Adipose tissue (tissue), 3 donors: ENCODE data around the gene SMARCA2. TPM values are rescaled to one million over a fixed set of nuclear protein-coding genes. Genes with fewer than 3 reads are reported as not detected.

Experiments
- H3K27ac ChIP-seq: one replicate; pipeline ENCODE4 v1.5.1; 2013; ENCODE audit warnings: low read depth, low read length
- WGBS, 3 donors: extraction: QIAGEN DNeasy Blood & Tissue Kit; methylation state at CpG; one replicate each; pipeline ENCODE4 v1.1.7; 2013; 5-methylcytosine and 5-hydroxymethylcytosine counted together
- polyA plus RNA-seq, 3 donors: library from polyadenylated mRNA; stranded (reverse); fragments of 200-250 nt; gene quantifications; one replicate each; pipeline ENCODE4 v1.2.3, GENCODE V29; 2013
- donor health status: healthy with polysubstance abuse.
- donor health status: Bipolar disorder and iron deficiency.
- donor health status: healthy.

Gene SMARCA2
- polyA plus RNA-seq, 3 donors: 27.0 to 150 (median 36.2) TPM

DNA sequence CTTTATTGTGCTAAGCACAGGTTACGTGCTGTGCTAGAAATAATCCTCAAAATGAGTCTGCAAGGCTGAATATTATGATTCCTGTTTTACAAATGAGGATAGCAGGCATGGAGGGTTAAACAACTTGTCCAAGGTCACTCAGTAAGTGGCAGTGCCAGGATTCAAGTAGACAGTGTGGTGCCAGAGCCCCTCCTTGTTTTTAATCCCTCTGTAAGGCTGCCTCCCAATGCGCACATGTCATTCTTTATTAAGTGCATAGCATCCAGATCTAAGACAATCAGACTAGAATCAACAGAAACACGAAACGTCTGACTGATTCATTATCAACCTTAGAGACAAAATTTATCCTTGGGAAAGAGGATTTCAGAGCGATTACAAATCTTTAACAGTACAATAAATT lies 199.6 kb downstream of the SMARCA2 start:
- WGBS, 3 donors: 71 to 89% (median 88%) methylated on average over 5 of the region's 5 CpGs
- no peak overlapping the region for H3K27ac ChIP-seq

DNA sequence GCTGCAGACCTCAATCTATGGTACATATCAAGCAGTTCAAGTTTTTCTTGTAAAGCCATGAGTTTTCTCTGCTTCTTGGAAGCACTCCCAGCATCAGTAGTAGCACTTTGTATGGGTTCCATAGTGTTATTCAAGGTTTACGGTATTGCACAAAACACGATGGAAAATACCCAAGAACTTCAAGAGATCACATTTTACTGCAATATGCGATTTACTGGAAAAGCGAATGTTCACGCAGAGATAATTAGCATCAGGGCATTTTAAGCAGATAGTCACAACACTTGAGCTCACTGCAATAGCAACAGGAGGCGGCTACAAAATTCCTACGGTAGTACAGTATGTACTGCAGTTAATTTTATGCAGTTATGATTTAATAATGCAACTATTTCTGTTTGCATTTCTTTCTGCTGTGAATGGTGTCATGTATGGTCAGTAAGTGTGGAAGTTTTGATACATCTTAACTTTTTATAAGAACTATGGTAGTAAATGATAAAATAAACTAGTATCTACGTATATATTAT lies 200.8 kb downstream of the SMARCA2 start:
- H3K27ac ChIP-seq: no peak overlapping the region
- 94 to 97% (median 96%) methylated on average over 8 of the region's 8 CpGs for WGBS, 3 donors

DNA sequence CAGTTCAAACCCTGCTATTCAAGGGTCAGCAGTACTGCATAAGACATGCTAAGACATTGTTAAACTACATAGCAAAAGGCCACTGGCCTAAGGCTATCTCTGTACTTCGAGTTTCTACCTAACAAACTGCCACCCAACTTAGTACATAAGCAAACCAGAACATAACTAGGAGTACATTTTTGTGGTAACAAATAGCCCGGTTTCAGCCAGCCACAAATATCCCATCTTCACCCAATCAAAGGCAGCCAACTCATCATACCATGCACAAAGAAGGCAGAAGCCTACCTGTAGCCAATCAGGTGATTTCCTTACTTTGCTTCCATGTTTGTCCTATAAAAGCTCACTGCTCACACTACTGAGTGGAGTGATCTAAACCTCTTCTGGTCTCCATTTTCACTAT lies 201.4 kb downstream of the SMARCA2 start:
- 83 to 88% (median 86%) methylated on average over 2 of the region's 2 CpGs for WGBS, 3 donors
- H3K27ac ChIP-seq: no peak overlapping the region

DNA sequence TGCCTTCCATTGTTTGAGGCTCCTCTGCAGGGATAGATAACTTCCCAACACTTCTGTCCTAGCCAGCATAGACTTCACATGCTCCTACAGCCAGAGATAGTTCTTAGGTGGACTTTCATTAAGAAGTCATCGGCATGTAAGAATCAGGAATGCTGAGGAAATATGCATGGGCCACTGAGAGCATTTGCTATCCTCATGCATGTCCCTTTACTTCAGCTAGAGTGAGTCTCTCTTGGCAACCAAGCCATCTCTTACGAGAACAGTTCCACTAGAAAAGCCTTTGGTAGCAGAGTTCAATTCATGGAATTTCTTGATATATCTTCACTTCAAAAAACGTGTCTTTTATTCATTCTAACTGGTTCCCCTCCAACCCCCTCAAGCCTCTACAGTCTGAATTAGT lies 202.4 kb downstream of the SMARCA2 start:
- no peak overlapping the region for H3K27ac ChIP-seq
- 81 to 87% (median 86%) methylated on average over 3 of the region's 3 CpGs for WGBS, 3 donors

DNA sequence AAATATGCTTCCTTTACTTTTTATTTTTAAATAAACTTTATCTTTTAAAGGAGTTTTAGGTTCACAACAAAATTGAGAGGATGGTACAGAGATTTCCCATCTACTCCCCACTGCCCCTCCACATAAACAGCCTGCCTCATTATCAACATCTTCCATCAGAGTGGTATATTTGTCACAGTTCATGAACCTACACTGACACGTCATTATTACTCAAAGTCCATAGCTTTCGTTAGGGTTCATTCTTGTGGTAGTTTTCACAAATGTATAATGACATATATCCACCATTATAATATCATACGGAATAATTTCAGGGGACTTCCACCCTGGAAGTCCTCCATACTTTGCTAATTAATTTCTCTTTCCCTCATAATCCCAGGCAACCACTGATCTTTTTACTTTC lies 204.9 kb downstream of the SMARCA2 start:
- H3K27ac ChIP-seq: no peak overlapping the region
- WGBS, 3 donors: 57 to 95% (median 93%) methylated on average over 3 of the region's 3 CpGs

DNA sequence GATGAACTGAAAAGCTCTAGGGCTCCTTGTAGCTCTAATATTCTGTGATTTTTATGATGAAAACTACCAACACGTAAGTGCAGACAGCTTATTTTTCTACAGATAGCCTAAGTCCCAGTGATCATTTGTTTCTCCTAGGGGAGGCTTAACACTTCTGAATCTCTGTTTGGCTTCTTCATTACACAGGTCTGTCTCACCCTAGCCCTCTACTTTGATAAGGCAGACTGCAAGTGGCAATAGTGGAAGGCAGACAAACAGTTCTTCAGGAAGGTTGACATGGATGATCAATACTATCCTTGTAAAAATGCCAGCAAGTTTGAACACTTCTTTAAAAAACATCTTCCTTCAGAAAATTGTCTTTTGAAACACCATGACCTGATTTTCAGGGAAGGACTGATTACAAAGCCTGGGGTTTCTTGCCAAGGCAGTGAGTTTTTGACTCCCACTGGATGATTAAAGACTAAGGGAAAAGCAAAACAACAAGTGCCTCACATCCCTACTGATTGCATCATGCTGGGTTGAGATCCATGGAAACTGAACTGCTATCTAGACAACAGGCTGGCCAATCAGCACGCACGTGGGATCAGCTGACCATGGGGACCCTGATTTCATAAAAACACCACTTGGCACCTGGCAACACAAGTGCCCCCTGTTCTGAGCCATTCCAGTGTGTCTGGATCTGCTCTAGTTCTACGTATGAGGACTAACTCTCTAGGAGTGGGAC lies 212.2 kb downstream of the SMARCA2 start:
- H3K27ac ChIP-seq: no peak overlapping the region

DNA sequence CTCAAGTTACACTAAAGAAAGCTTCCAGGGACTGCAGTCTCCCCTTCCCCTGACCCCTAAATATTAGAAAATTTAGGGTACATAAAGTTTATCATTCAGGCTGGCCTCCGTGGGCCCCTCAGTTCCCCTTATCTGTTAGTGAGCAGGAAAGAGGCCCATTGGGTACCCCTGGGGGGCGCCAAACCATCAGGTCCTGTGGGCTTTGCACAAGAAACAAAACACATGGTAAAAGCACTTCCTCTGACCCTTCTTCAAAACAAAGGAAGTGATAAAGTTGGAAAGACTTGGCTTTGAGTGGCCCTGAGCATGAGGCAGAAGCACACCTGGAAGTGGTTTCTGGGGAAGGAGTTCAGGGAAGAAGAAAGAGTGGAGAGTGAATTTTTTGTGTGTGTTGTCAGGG lies 213.0 kb downstream of the SMARCA2 start:
- 27 to 49% (median 28%) methylated on average over 2 of the region's 2 CpGs for WGBS, 3 donors
- H3K27ac ChIP-seq: no peak overlapping the region

More for the DNA sequence above, 212.2 kb downstream of the SMARCA2 start:
- 58 to 79% (median 66%) methylated on average over 4 of the region's 4 CpGs for WGBS, 3 donors

DNA sequence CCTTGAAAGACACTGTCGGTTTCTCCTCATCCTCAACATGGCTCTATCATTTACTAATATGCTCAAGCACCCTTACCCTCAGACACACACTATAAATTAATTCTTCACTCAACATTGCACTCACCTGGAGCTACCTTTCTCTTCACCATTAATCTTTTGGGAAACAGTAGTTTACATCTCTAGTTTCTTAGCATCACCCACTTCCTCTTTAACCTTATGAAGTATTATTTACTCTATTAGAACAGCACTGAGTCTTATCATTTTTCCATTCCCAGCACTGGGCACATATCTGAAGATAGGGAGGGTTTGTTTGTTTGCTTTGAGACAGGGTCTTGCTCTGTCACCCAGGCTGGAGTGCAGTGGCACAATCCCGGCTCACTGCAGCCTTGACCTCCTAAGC lies 213.5 kb downstream of the SMARCA2 start:
- 64 to 86% (median 74%) methylated on average over 2 of the region's 2 CpGs for WGBS, 3 donors
- no peak overlapping the region for H3K27ac ChIP-seq

DNA sequence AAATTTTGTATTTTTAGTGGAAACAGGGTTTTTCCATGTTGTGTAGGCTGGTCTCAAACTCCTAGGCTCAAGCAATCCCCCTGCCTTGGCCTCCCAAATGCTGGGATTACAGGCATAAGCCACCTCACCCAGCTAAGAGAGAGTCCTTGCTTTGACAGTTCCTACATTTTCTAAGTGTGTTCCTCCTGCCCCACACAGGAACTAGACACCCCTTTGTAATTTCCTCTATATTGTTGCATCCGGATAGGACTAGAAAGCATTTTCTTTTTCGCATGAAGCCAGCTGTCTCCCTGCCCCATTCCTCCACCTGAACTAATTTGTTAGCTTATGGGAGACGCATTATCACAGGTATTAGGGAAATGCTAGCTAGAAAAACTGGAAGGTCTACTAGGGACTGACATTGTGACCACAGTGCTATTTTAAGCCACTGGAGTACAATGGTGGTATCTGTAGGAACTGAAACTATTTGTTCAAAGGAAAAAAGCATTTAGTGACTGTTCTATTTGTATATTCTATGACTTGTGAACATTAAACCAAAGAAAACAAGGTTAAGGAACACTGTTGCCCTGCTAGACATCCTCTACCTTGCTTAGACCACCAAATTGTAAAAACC lies 214.1 kb downstream of the SMARCA2 start:
- WGBS, 3 donors: 49 to 56% (median 56%) methylated on average over 3 of the region's 3 CpGs
- H3K27ac ChIP-seq: no peak overlapping the region

DNA sequence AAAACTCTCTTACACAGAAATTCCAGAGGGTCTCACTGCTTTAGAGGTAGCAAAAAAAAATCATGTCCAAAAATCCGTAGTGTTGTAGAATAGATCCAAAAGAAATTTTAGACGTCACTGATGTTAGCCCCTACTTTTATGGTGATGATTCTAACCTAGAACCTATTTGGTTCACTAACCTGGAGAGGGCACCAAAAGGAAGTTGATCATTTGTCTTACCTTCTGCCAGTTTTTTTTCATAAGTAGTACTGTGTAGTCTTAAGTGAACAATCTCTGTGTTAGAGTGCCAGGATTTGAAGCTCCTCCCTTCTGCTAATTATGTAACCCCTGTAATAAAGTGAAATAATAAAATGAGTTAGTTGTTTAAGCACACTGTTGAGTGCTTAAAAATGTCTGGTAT lies 215.2 kb downstream of the SMARCA2 start:
- 90 to 97% (median 96%) methylated on average over 2 of the region's 2 CpGs for WGBS, 3 donors
- no peak overlapping the region for H3K27ac ChIP-seq

DNA sequence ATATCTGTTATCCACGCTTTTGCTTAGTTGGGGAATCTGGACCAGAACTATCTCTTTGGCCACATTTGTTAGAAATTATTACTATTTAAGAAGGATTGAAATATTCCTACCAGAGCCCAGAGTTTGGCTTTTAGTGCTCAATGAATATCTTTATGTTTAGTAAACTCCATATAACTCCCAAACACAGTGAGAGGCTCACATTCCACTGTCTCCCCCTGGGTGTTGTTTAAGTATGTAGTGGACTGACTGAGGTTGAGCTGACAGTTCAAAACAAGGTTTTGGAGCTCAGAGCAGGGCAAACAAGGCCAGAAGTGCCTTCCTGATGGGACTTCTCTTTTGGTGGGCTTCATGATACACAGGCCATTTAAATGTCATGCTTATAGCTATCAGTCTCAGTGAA lies 216.0 kb downstream of the SMARCA2 start:
- H3K27ac ChIP-seq: no peak overlapping the region
- WGBS, 3 donors: 96 to 98% (median 98%) methylated on average over 1 of the region's 1 CpG

DNA sequence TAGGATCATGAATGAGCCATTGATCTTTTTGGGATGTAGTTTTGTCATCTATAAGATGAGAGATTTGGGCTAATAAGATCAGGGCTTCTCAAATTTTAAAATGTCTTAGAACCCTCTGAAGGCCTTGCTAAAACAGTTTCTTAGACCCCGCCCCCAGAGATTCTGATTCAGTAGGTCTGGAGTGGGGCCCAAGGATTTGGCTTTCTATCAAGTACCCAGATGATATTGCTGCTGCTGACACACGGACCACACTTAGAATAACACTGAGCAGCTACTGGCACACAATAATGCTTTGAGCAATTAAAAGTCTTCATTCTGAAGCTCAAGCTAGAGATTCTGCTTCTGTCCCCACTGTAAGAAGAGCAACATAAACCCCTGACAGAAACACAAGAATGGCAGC lies 216.7 kb downstream of the SMARCA2 start:
- H3K27ac ChIP-seq: no peak overlapping the region
- WGBS, 3 donors: 55 to 66% (median 60%) methylated on average over 2 of the region's 2 CpGs

DNA sequence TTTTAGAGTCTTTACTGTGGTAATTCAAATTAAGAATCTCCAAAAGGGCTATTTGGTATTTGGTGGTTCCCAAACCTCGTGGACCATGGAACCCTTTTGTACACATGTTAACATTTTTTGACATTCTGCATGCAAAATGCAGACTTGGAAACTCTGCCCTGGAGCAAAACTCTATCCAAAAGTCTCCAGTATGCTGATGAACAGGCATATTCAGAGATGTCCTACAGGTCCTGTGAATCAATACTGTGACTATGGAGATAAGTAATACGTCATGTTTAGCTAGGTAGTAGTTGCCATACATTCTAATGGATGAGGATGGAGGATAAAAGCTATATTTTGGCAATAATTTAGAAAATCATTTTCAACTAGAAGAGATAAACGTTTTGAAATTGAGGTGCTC lies 218.1 kb downstream of the SMARCA2 start:
- H3K27ac ChIP-seq: no peak overlapping the region
- 69 to 80% (median 80%) methylated on average over 3 of the region's 3 CpGs for WGBS, 3 donors

DNA sequence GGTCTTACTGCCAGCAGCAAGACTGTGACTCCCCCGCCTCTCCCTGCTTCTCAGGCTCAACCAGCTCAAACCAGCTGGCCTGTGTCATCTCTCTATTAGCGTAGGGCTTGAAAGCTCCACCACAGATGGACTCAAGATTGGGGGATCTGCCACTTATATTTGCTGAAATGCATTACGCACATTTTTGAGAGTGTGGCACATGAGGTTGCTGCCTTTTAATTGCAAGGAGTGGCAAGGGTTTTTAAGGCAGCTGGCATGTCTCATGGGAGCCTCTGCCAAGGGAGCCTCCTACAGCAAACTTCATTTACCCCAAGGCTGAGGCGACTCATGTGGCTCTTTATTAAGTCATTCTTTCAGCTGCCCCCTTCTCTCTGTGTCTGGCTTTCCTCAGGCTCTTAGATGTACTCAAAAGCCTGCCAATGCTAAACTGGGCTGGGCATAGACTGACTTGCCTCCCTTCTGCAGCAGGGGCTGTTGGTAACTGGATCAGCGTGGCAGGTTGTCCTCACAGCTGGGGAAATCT lies 219.3 kb downstream of the SMARCA2 start:
- 80 to 85% (median 84%) methylated on average over 5 of the region's 5 CpGs for WGBS, 3 donors
- H3K27ac ChIP-seq: no peak overlapping the region

DNA sequence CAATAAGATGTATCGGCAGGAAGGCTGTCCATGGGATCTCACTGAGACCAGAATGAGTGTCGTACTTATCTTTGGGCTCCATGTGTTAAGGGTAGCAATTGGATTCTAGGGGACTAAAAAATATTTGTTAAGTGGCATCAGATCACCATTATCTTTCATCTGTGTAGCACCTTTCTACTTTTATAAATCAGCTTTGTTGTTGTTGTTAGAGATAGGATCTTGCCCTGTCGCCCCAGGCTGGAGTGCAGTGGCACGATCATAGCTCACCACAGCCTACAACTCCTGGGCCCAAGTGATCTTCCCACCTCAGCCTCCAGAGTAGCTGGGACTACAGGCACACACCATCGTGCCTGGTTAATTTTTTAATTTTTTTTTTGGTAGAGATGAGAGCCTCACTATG lies 220.5 kb downstream of the SMARCA2 start:
- no peak overlapping the region for H3K27ac ChIP-seq
- 91 to 96% (median 93%) methylated on average over 5 of the region's 5 CpGs for WGBS, 3 donors

DNA sequence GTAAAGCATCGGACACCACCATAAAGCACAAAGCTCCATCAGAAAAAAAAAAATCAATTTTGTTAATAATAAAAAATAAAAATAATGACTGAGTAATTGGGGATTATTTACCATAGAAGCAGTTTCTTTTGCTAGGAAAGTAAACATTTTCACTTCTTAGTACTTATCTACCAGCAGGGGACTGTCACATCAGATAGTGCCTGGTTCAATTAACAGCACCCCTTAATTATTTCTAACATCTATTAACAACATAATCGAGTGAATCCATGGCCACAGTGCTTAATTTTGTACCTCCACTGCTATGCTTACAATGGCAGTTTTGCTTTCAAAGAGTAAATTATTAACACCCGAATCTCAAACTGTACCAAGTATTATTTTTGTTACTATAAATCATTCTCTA lies 221.7 kb downstream of the SMARCA2 start:
- whole genome bisulfite sequencing, 3 donors: 60 to 89% (median 85%) methylated on average over 3 of the region's 3 CpGs
- no peak overlapping the region for H3K27ac ChIP-seq

DNA sequence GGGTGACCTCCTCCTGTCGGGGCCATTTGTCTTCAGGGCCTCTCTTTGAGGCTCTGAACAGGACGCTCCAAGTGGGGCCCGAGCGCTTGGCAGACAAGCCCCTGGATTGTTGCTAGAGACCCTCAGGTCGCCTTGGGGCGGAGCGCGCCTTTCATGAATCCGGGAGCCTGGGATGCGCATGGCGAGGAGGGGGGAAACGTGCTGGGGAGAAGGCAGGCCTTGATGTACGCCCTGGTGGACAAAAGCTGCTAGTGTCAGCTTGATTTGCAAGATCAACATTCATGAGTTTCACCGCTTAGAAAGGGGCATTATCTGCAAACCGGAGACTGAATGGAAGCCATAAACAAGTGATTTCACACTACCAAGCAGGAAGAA lies 226.3 kb downstream of the SMARCA2 start:
- 25 to 38% (median 26%) methylated on average over 15 of the region's 15 CpGs for WGBS, 3 donors
- H3K27ac ChIP-seq: no peak overlapping the region

DNA sequence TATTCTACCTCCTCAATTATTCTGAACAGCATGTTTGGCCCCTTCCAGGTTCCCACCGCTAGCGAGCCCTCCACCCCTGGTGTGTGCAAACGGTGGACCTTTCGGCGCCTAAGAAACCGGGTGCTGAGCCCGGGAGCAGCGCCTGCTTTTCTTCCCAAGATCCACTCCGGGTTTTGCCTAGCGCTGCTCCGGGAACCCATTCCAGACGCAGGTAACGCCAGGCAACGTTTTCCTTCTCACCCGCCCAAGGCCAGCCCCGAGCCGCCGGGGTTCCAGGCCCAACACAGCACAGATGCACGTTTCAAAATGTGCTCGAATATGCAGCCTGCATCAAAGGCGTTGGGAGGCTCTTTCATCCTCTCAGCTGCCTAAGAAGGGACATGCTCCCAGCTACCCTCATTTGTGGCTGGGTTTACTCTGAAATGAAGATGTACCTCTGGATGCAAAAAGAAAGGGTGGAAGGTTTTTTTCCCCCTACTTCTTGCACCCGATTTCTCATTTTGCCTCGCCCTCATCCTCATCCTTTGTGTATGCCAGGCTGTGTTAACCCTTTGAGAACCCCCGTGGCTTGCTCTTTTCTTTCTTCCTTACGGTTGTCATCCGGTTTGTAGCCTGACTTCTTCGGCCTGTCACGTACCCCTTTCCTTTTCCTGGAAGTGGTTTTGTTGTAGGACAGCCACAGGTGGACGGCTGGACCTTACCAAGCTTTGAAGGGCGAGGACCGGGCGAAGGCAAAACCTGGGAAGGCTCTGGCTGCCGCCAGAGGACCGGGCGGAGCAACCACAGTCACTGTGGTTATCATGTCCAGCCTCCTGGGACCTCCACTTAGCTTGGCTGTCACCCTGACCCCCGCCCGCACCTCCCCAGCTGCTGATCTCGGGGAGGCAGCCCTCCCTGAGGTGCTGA lies 226.9 kb downstream of the SMARCA2 start:
- WGBS, 3 donors: 1% methylated on average over 38 of the region's 38 CpGs
- H3K27ac ChIP-seq: no peak overlapping the region

DNA sequence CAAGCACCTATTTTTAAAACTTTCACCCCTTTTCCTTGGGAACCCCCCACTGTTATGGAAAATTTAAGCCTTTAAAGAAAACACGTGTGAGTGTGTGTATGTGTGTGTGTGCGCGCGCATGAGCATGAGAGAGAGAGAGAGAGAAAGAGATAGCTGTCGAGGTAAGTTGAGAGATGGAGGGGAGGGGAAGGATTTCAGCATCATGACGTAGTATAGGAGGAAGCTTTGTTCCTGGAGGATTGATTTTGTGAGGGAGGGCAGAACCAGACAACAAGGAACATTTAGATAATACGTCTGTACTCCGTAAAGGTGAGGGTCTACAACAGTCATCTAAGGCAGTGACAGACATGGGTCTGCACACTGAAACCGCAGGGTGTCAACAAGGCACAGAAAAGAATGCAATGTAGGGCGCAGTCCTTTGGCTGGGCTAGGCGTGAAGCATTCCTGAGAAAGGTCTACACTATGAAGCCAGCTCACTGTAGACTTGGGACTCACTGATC lies 227.7 kb downstream of the SMARCA2 start:
- 35 to 53% (median 52%) methylated on average over 11 of the region's 11 CpGs for WGBS, 3 donors
- no peak overlapping the region for H3K27ac ChIP-seq
